B cell (primary cell): ENCODE data around the gene TRIM47. TPM values are rescaled to one million over a fixed set of nuclear protein-coding genes. Genes with fewer than 3 reads are reported as not detected.
A peak's percentile ranks its signal among the peaks of the same experiment; 100 is the strongest.

ENCODE experiments used
- ATAC-seq: fragments of 200-7000 bp; cut with Tn5 transposase; one replicate; pipeline ENCODE4 v1.10.0; 2021; ENCODE audit warnings: low read depth, mild to moderate bottlenecking, moderate number of reproducible peaks, moderate library complexity
- CTCF ChIA-PET: fragments of 350-600 bp; sonication (Branson Sonifier 250); formaldehyde crosslinking; loops from one replicate; lab custom pipeline; 2021; ENCODE audit warnings: antibody characterized with exemption, inconsistent platforms; lab: Charles Lee
- POLR2A ChIA-PET: fragments of 350-600 bp; sonication (Branson Sonifier 250); formaldehyde crosslinking; loops from one replicate; lab custom pipeline; 2021; ENCODE audit warnings: antibody characterized with exemption; lab: Charles Lee
- DNase-seq: peaks from one replicate; pipeline ENCODE4 v3.0.0; 2013
- H2AFZ ChIP-seq: 2 replicates; pipeline ENCODE4 v1.6.1; 2012; ENCODE audit warnings: mild to moderate bottlenecking, low read depth, low read length; ENCODE audit not compliant: insufficient read depth, poor library complexity, severe bottlenecking
- H3K27ac ChIP-seq, 2 donors: 1 replicate in 1 of 2; 2 replicates in 1 of 2; pipeline ENCODE4 v1.5.1; 2012 to 2013; ENCODE audit warnings: low read length in 2 of 2, mild to moderate bottlenecking in 2 of 2, moderate library complexity in 1 of 2
- H3K27me3 ChIP-seq, 4 experiments: fragments of 200-600 bp in 1 of 4; sonication (generic) in 1 of 4; replicated peaks in 1 of 4; 1 replicate in 2 of 4; 2 replicates in 2 of 4; pipeline versions ENCODE4 v1.6.1 to v1.7.0; 2013 to 2016; ENCODE audit warnings: low read length in 3 of 4, mild to moderate bottlenecking in 2 of 4, mixed read lengths in 1 of 4, moderate library complexity in 1 of 4; ENCODE audit not compliant: insufficient read depth in 4 of 4, control insufficient read depth in 3 of 4; ENCODE audit errors: control extremely low read depth in 1 of 4
- H3K36me3 ChIP-seq, 2 experiments: replicated peaks in 1 of 2; 1 replicate in 1 of 2; 2 replicates in 1 of 2; pipeline versions ENCODE4 v1.6.1 to v1.7.1; 2013; ENCODE audit warnings: low read length in 1 of 2; ENCODE audit not compliant: insufficient read depth in 2 of 2, control insufficient read depth in 1 of 2; ENCODE audit errors: control extremely low read depth in 1 of 2, extremely low read depth in 1 of 2
- H3K4me1 ChIP-seq, 2 donors: fragments of 200-600 bp in 1 of 2; sonication (generic) in 1 of 2; 1 replicate in 1 of 2; 2 replicates in 1 of 2; pipeline versions ENCODE4 v1.5.1 to v1.6.1; 2013 to 2017; ENCODE audit warnings: low read length in 2 of 2; ENCODE audit not compliant: control insufficient read depth in 2 of 2, insufficient read depth in 2 of 2
- H3K4me2 ChIP-seq: replicated peaks from 2 replicates; pipeline ENCODE3; 2012; ENCODE audit warnings: mild to moderate bottlenecking, low read depth, low read length; ENCODE audit not compliant: poor library complexity, severe bottlenecking
- H3K4me3 ChIP-seq, 5 experiments: fragments of 200-600 bp in 1 of 5; sonication (generic) in 1 of 5; 1 replicate in 3 of 5; 2 replicates in 2 of 5; pipeline versions ENCODE4 v1.5.1 to v1.7.0; 2011 to 2016; ENCODE audit warnings: low read length in 4 of 5, mild to moderate bottlenecking in 4 of 5, low read depth in 2 of 5, control low read depth in 1 of 5, moderate library complexity in 1 of 5; ENCODE audit not compliant: insufficient read depth in 1 of 5; ENCODE audit errors: control extremely low read depth in 1 of 5, extremely low read depth in 1 of 5
- H3K79me2 ChIP-seq: fragments of 200-600 bp; sonication (generic); one replicate; pipeline ENCODE4 v1.6.0; 2016; ENCODE audit warnings: low read length; ENCODE audit not compliant: control insufficient read depth, insufficient read depth
- H3K9ac ChIP-seq: fragments of 200-600 bp; sonication (generic); 2 replicates; pipeline ENCODE4 v1.6.1; 2017; ENCODE audit warnings: mild to moderate bottlenecking, low read length, moderate library complexity
- H3K9me3 ChIP-seq, 3 donors: one replicate each; pipeline versions ENCODE4 v1.6.1 to v1.7.1; 2013; ENCODE audit warnings: low read length in 2 of 3; ENCODE audit not compliant: control insufficient read depth in 2 of 3, insufficient read depth in 1 of 3; ENCODE audit errors: control extremely low read depth in 1 of 3
- H4K20me1 ChIP-seq: 2 replicates; pipeline ENCODE4 v1.6.0; 2012; ENCODE audit warnings: mild to moderate bottlenecking, low read length; ENCODE audit not compliant: insufficient read depth, control insufficient read depth, poor library complexity, severe bottlenecking
- H3K27ac Mint-ChIP-seq: one replicate; pipeline ENCODE4 v1.8.0; 2021; ENCODE audit warnings: mixed read lengths
- H3K27me3 Mint-ChIP-seq: one replicate; pipeline ENCODE4 v1.8.0; 2021; ENCODE audit warnings: mixed read lengths
- H3K4me1 Mint-ChIP-seq: one replicate; pipeline ENCODE4 v1.8.0; 2021; ENCODE audit warnings: mixed read lengths
- H3K4me3 Mint-ChIP-seq: one replicate; pipeline ENCODE4 v1.8.0; 2021; ENCODE audit warnings: mixed read lengths
- H3K9me3 Mint-ChIP-seq: one replicate; pipeline ENCODE4 v1.8.0; 2022; ENCODE audit warnings: mixed read lengths; ENCODE audit not compliant: insufficient read depth
- CTCF ChIP-seq: fragments of 200-600 bp; IDR thresholded peaks from one replicate; pipeline ENCODE4 v1.8.0; 2022; ENCODE audit warnings: antibody characterized with exemption, mild to moderate bottlenecking
- EZH2 ChIP-seq: IDR thresholded peaks from 2 replicates; pipeline ENCODE4 v1.6.1; 2012; ENCODE audit warnings: borderline replicate concordance, low read depth, mild to moderate bottlenecking, moderate library complexity, low read length; ENCODE audit not compliant: insufficient read depth, poor library complexity, severe bottlenecking
- WGBS: methylation state at CpG from one replicate; pipeline ENCODE4 v1.1.5; 2013; ENCODE audit warnings: missing lambda C conversion rate; ENCODE audit not compliant: insufficient coverage; 5-methylcytosine and 5-hydroxymethylcytosine counted together
- intact Hi-C: fragments of 100-400 bp; cut with micrococcal nuclease; formaldehyde crosslinking; loops from one replicate; pipeline ENCODE4 v1.10.0; 2022
- polyA plus RNA-seq: library from polyadenylated mRNA; depleted of rRNA; stranded (reverse); fragments of >200 nt; gene quantifications from 2 replicates; pipeline ENCODE4 v1.2.3, GENCODE V29; 2012
- total RNA-seq, 2 donors: library from RNA; stranded (reverse); fragments of 120-200 nt in 1 of 2; gene quantifications; 1 replicate in 1 of 2; 2 replicates in 1 of 2; pipeline versions ENCODE4 v1.2.3 to v1.2.4, GENCODE V29; 2013 to 2022

TRIM47 gene
- total and polyA plus RNA-seq, 2 donors (not counting 1 experiment from before 2014, with no cell fraction given): 6.4 to 8.3 TPM

DNA sequence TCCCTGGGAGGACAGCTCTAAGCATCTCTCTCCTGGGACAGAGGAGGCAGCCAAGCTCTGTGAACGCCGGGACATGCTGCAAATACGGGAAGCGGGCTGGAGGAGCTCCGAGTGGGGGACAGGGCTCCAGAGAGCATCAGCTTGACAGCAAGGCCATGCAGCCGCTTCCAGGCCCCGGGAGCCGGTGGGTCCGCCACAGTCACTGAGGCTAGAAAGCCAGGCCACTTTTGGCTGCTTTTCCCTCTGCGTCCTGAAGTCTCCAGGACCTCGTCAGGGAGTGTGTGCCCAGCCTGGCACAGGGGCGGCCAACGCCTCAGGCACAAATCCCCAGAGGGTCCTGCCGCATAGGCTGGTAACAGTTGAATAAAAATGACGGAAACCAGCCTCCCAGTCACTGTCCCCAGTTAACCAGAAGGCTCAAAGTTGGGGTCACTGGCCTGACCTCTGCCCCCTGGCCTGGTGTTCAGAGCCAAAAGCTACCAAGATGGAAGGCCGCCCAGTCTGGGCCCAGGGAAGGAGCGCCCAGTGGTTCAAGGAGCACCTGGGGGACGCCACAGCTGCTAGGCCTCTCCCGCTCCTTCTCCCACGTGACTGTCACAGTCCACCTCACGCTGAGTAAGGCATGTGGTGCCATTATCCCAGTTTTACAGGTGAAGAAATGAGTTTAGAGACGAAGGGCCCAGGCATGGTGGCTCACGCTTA is 21.5 kb upstream of the TRIM47 start:
- Histone ChIP-seq H4K20me1 (peaks cover 24% of the 10 kb centered on the region), H3K4me1 (peaks cover 17 to 26% of the 10 kb centered on the region in 2 donors), H3K79me2 (peaks cover 27% of the 10 kb centered on the region), H3K9me3 (no peaks in the 10 kb centered on the region), H3K36me3 (peaks cover 0 to 48% of the 10 kb centered on the region in 2 experiments), H3K27ac (no peak overlapping the region), H2AFZ (no peak overlapping the region), H3K9ac (no peak overlapping the region), H3K27me3 (no peaks in the 10 kb centered on the region), H3K4me3 (no peak overlapping the region), H3K4me2 (no peak overlapping the region)
- Mint-ChIP-seq H3K27me3 (no peaks in the 10 kb centered on the region), H3K4me3 (no peak overlapping the region), H3K9me3 (no peaks in the 10 kb centered on the region), H3K4me1 (peaks cover 23% of the 10 kb centered on the region), H3K27ac (no peak overlapping the region)
- DNase-seq (no peak), ATAC-seq (no peak)
- WGBS: over 99% methylated on average over 23 of the region's 23 CpGs
- intact Hi-C loops: loop anchor here (10.0 kb wide), 1 partner anchor 365 kb away; the partner anchor contains the start of gene UBALD2
- no peak for TF ChIP-seq EZH2
- TF ChIP-seq CTCF: no peak
- ChIA-PET CTCF (no interaction called here), POLR2A (interaction anchor here (0.6 to 0.7 kb wide), 2 partner anchors 92 to 663 kb away, joined by 3 to 4 read pairs; no protein-coding TSS in a partner anchor)

GRCh38 chr17:75899353-75899752 is 21.0 kb upstream of the TRIM47 start:
- POLR2A ChIA-PET: no interaction called here
- CTCF ChIA-PET: no interaction called here

More at GRCh38 chr17:75899353-75899752, 21.0 kb upstream of the TRIM47 start:
- DNase-seq: peak; percentile 21
- intact Hi-C loops: no loop called here
- no peak overlapping the region for H3K27ac Mint-ChIP-seq
- ATAC-seq: no peak
- Histone ChIP-seq H3K4me3 (no peak overlapping the region), H4K20me1 (peaks cover 30% of the 10 kb centered on the region), H3K27ac (no peak overlapping the region), H2AFZ (no peak overlapping the region), H3K9ac (no peak overlapping the region), H3K27me3 (no peaks in the 10 kb centered on the region), H3K4me2 (no peak overlapping the region), H3K36me3 (peaks cover 0 to 48% of the 10 kb centered on the region in 2 experiments), H3K4me1 (peaks cover 19 to 29% of the 10 kb centered on the region in 2 donors), H3K79me2 (peaks cover 33% of the 10 kb centered on the region), H3K9me3 (no peaks in the 10 kb centered on the region)
- peaks cover 22% of the 10 kb centered on the region for H3K4me1 Mint-ChIP-seq
- WGBS: 98% methylated on average over 8 of the region's 13 CpGs
- no peaks in the 10 kb centered on the region for H3K9me3 Mint-ChIP-seq
- H3K27me3 Mint-ChIP-seq: no peaks in the 10 kb centered on the region
- no peak for TF ChIP-seq EZH2
- TF ChIP-seq CTCF: no peak
- no peak overlapping the region for H3K4me3 Mint-ChIP-seq
